ENCODE results near the gene SSTR4.
"Not testable (repeated sequence)": the region's sequence is repeated elsewhere in the genome, so short reads cannot be mapped to it uniquely, and the experiment has no call there.

SSTR4 gene, protein sequence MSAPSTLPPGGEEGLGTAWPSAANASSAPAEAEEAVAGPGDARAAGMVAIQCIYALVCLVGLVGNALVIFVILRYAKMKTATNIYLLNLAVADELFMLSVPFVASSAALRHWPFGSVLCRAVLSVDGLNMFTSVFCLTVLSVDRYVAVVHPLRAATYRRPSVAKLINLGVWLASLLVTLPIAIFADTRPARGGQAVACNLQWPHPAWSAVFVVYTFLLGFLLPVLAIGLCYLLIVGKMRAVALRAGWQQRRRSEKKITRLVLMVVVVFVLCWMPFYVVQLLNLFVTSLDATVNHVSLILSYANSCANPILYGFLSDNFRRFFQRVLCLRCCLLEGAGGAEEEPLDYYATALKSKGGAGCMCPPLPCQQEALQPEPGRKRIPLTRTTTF

DNA sequence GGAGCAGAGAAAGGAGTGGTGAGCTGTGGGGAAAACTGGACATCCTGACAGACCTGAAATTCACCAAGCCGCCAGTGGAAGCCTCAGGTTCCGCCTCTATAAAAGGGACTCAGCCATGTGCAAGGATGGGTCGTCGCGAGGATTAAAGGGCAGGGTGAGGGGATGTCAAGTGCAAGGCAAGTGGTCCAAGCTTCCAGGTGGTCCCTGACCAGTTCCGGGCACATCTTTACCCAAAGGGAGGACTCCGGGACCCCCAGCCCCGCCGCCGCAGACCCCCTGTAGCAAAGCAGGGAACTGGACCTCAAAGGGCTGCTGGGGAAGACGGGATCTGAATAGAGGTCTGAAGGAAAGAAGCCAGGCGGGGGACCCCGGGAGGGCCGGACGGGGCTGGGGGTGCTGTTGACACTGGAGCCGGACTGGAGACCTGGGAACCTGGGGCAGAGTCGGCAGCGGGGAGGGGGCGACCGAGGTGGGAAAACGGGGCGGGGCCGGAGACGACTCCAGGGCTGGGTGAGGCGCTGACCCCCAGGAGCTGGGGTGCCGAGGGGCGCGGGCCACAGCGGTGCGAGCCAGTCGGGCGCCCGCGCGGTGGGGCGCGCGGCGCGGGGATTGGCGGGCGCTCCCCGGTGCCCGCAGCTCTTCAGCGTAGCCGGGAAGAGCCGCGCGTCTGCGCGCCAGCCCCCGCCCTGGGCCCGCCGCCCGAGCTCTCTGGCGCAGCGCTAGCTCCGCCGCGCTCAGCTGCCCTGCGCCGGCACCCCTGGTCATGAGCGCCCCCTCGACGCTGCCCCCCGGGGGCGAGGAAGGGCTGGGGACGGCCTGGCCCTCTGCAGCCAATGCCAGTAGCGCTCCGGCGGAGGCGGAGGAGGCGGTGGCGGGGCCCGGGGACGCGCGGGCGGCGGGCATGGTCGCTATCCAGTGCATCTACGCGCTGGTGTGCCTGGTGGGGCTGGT, at the start of gene SSTR4:
Gene SSTR4, plus strand, starts transcription at position 592 of the 951 bp plus-strand sequence. Its CDS starts 172 bp downstream, at position 764.
- DNase-seq (no peak), ATAC-seq (no peak)
- Mint-ChIP-seq H3K27ac (no peak within 1 kb of the TSS), H3K9me3 (no peaks in the 10 kb centered on the region), H3K4me1 (no peaks in the 10 kb centered on the region), H3K36me3 (ENCODE audit: low read depth) (no peaks in the 10 kb centered on the region), H3K27me3 (peaks cover 19% of the 10 kb centered on the region), H3K4me3 (no peak within 1 kb of the TSS)

DNA sequence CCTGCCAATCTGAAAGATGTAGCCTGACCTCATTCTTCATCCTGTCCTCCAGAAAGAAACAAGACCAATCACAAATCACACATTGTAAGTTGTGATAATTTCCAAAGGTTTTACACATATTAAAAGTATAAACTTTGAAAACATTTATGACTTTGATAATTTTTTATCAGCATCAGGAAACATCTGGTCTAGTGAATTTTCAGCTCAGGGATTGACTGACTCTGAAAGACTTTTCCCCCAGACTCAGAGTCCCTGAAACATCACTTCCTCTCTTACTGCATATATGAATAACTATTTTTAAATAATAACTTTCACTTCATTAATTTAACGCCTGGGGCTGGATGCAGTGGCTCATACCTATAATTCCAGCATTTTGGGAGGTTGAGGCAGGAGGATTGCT, 48.5 kb upstream of the SSTR4 start:
- no peak overlapping the region for H3K4me3 Mint-ChIP-seq
- ATAC-seq, result no peak
- H3K27me3 Mint-ChIP-seq, result peaks cover 4% of the 10 kb centered on the region
- H3K9me3 Mint-ChIP-seq, result no peaks in the 10 kb centered on the region
- H3K4me1 Mint-ChIP-seq, result no peaks in the 10 kb centered on the region
- no peak for DNase-seq
- no peak overlapping the region for H3K27ac Mint-ChIP-seq
- no peaks in the 10 kb centered on the region for H3K36me3 Mint-ChIP-seq (ENCODE audit: low read depth)

DNA sequence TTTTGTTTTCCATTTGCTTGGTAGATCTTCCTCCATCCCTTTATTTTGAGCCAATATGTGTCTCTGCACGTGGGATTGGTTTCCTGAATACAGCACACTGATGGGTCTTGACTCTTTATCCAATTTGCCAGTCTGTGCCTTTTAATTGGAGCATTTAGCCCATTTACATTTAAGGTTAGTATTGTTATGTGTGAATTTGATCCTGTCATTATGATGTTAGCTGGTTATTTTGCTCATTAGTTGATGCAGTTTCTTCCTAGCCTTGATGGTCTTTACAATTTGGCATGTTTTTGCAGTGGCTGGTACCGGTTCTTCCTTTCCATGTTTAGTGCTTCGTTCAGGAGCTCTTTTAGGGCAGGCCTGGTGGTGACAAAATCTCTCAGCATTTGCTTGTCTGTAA, 43.7 kb upstream of the SSTR4 start:
- H3K27me3 Mint-ChIP-seq; H3K9me3 Mint-ChIP-seq; H3K4me3 Mint-ChIP-seq; H3K27ac Mint-ChIP-seq; H3K4me1 Mint-ChIP-seq; ATAC-seq; H3K36me3 Mint-ChIP-seq (ENCODE audit: low read depth); DNase-seq: not testable (repeated sequence)

DNA sequence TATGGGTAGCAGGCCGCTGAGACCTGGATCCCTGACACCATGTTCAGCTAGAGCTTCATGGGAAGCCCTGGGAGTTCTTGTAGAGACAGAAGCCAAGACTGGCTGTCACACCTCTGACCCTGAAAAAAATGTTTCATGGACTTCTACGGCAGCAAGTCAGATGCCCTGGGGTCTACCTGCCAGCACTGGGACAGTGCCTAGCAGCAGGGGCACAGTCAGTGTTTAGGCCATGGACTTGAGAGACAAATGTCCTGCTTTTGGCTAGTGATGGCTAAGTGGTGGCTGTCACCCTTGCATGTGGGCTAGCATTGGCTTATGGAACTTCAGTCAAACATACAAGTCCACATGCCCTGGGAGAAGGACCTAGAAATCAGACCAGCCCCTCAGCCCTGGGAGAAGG, 41.3 kb upstream of the SSTR4 start:
- DNase-seq (no peak), ATAC-seq (no peak)
- H3K9me3 Mint-ChIP-seq, result peaks cover 4% of the 10 kb centered on the region
- no peak overlapping the region for H3K27ac Mint-ChIP-seq
- no peaks in the 10 kb centered on the region for H3K36me3 Mint-ChIP-seq (ENCODE audit: low read depth)
- H3K4me3 Mint-ChIP-seq, result no peak overlapping the region
- H3K4me1 Mint-ChIP-seq, result no peaks in the 10 kb centered on the region
- peaks cover 3% of the 10 kb centered on the region for H3K27me3 Mint-ChIP-seq

DNA sequence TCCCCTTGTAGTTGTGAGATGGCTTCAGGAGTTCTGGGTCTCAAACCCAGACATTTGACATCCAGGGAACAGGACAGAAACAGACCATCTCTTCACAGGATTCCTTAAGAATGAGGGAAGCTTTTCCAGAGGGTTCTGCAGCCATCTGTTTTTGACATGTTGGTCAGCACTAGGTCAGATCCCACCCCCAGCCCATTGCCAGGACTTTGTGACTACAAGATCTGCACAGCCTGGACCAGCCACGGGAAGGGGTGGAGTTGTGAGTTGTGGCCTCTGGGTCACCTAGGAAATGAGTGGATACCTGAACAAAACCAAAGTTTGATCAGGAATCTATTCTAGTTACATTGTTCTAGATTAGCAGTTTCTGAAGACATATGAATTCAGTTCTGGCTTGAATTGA, 39.2 kb upstream of the SSTR4 start:
- DNase-seq, result no peak
- H3K36me3 Mint-ChIP-seq (ENCODE audit: low read depth), result no peaks in the 10 kb centered on the region
- no peak for ATAC-seq
- peaks cover 3% of the 10 kb centered on the region for H3K27me3 Mint-ChIP-seq
- no peak overlapping the region for H3K4me3 Mint-ChIP-seq
- no peak overlapping the region for H3K27ac Mint-ChIP-seq
- peaks cover 4% of the 10 kb centered on the region for H3K9me3 Mint-ChIP-seq
- no peaks in the 10 kb centered on the region for H3K4me1 Mint-ChIP-seq

DNA sequence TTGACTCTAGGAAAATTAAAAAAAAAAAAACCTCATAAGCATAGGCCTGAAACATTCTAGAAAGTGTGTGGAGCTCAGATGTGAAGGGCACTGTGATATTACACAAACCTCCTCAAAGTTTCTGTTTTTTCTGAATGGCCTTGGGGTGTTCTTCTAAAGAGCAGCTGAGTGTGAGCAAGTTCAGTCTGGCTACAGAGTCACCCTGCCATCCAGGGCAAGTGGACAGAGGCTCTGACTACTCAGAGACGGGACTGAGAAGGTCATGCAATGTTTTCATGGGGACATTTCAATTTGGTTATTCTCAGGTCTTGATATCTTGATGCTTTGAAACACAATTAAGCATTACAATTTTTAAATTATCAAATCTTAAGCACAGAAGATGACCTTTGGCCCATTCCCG, 36.6 kb upstream of the SSTR4 start:
- no peaks in the 10 kb centered on the region for H3K36me3 Mint-ChIP-seq (ENCODE audit: low read depth)
- no peak for DNase-seq
- H3K27ac Mint-ChIP-seq, result no peak overlapping the region
- no peaks in the 10 kb centered on the region for H3K9me3 Mint-ChIP-seq
- peaks cover 3% of the 10 kb centered on the region for H3K27me3 Mint-ChIP-seq
- no peaks in the 10 kb centered on the region for H3K4me1 Mint-ChIP-seq
- ATAC-seq, result no peak
- no peak overlapping the region for H3K4me3 Mint-ChIP-seq

DNA sequence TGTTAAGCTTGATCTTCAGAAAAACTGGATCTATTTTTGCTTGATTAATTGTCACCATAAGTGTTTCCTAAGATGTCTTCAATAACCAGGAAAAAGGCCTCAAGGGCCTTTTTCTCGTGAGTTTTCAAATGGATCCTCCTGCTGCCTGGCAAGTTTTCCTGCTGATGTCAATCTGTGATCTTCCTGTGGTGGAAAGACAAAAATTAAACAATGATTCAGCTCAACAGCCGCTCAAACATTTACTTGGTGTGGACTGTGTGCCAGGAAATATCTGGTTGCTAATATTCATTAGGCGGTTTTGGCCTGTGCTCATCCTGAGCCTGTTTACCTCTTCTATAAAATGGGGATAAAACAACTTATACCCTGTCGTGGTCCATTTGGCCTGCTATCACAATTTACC, 35.4 kb upstream of the SSTR4 start:
- H3K4me1 Mint-ChIP-seq, result no peaks in the 10 kb centered on the region
- ATAC-seq (no peak), DNase-seq (no peak)
- no peaks in the 10 kb centered on the region for H3K36me3 Mint-ChIP-seq (ENCODE audit: low read depth)
- no peak overlapping the region for H3K27ac Mint-ChIP-seq
- H3K9me3 Mint-ChIP-seq, result no peaks in the 10 kb centered on the region
- H3K27me3 Mint-ChIP-seq, result peaks cover 3% of the 10 kb centered on the region
- no peak overlapping the region for H3K4me3 Mint-ChIP-seq

DNA sequence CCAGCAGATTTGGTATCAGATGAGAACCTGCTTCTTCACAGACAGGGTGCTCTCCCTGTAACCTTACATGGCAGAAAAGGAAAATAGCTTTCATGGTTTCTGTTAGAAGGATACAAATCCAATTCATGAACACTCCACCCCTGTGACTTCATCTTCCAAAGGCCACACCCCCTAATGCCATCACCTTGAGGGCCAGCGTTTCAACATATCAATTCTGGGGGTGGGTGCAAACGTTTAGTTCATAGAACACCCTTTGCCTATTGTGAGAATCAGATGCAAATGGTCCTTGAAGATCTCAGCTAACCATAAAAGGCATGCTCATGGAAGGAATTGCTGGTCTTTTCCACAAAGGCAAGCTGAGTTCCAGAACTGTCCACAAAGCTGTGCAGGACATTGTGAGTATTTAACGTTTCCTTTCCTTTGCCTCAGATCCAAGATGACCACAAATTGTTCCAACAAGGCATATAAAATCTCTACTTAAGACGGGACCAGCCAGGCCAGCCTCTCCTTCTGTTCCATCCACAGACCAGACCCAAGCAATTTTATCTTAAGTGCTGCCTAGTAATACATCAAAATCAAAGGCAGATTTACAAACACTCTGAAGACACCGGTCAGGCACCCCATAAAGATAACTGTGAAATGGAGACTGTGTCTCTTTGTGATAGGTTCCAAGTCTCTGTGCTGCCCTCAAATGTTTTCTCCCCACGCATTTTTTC, 34.7 kb upstream of the SSTR4 start:
- no peaks in the 10 kb centered on the region for H3K9me3 Mint-ChIP-seq
- H3K4me1 Mint-ChIP-seq, result no peaks in the 10 kb centered on the region
- ATAC-seq, result no peak
- peaks cover 3% of the 10 kb centered on the region for H3K27me3 Mint-ChIP-seq
- no peaks in the 10 kb centered on the region for H3K36me3 Mint-ChIP-seq (ENCODE audit: low read depth)
- no peak overlapping the region for H3K4me3 Mint-ChIP-seq
- no peak overlapping the region for H3K27ac Mint-ChIP-seq
- no peak for DNase-seq

DNA sequence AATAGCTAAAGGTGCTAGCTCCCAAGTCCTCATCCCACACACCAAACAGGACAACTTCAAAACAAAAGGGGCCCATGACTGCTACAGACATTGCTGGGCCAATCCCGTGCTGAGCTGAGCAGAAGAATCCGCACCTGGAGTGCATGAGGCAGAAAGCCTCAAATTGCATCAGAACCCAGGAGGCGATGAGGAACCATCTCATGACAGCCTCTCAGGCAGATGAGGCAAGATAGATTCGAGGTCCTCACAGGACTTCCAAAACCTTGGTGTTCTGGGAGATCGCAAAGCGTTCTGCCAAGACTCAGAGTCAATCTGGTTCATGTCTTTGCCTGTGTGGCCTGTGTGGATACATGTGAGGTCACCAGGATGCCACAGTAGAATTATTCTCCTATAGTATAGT, 32.8 kb upstream of the SSTR4 start:
- Mint-ChIP-seq H3K4me3 (no peak overlapping the region), H3K4me1 (no peaks in the 10 kb centered on the region), H3K27me3 (peaks cover 3% of the 10 kb centered on the region), H3K36me3 (ENCODE audit: low read depth) (no peaks in the 10 kb centered on the region), H3K27ac (no peak overlapping the region), H3K9me3 (no peaks in the 10 kb centered on the region)
- no peak for DNase-seq
- ATAC-seq, result no peak

DNA sequence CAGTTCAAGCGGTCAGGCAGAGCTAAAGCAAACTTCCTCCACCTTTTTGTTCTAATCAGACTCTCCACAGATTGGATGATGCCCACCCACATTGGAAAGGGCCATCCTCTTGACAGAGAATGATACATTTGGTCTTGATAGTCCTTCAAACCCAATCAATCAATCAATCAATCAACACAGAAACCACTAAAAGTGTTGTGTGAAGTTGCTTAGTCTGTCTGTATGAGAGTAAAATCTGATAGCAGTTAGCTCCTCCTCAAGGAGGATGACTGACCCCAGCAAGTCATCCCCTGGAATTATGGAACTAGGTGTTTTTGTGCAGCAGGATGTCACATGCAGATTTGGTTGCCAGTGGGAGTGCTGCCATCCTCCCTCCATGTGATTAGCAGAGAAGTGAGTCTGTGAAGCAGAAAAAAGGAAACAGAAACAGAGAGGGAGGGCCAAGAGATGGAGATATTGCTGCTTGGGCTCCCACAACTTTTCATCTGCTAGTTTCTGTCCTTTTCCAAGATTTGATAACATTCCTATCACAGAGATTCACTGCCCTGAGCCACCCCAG, 32.0 kb upstream of the SSTR4 start:
- ATAC-seq, result no peak
- H3K36me3 Mint-ChIP-seq (ENCODE audit: low read depth), result no peaks in the 10 kb centered on the region
- no peak overlapping the region for H3K4me3 Mint-ChIP-seq
- H3K9me3 Mint-ChIP-seq, result no peaks in the 10 kb centered on the region
- no peak overlapping the region for H3K27ac Mint-ChIP-seq
- H3K4me1 Mint-ChIP-seq, result no peaks in the 10 kb centered on the region
- H3K27me3 Mint-ChIP-seq, result no peaks in the 10 kb centered on the region
- no peak for DNase-seq

DNA sequence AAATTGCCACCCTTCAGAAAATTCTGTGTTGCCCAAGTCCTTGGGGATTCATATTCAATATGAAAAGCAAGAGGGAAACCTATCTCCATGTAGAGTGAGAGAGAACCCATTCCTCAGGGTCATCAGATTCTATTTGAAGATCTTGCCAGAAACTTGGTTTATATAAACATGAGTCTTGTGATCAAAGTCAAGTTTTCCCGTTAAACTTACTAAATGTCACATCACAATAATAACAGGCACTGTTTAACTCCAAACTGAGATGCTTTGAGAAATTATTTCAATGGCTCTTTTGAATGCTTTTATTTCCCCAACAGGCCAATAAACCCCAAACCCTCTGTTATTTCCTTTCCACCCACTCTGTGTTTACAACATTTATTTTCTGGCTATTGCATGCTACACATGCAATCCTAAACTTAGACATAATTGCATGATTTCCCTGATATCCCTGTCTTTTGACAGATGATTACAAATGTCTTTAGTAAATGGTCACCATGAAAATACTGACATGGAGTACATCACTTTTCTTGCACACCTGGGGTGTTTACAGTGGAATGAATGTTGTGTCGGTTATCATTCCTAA, 31.1 kb upstream of the SSTR4 start:
- Mint-ChIP-seq H3K36me3 (ENCODE audit: low read depth) (no peaks in the 10 kb centered on the region), H3K4me3 (no peak overlapping the region), H3K9me3 (no peaks in the 10 kb centered on the region), H3K27me3 (no peaks in the 10 kb centered on the region), H3K27ac (no peak overlapping the region), H3K4me1 (no peaks in the 10 kb centered on the region)
- DNase-seq (no peak), ATAC-seq (no peak)

DNA sequence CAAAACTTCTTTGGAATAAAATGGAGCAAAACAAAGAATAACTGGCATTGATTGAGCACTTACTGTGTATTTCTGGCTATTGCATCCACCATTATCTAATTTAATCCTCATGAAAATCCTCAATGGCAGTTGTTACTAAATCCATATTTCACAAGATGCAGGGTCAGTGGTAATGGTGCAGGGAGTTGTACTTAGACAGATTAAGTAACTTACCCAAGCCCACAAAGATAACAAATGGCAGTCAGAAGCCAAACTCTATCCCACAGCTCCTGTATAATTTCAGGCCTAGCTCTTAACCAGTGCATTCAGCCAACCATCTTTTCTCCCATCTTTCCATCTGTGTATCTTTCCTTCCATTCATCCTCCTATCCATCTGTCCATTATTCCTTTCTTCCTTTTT, 29.3 kb upstream of the SSTR4 start:
- Mint-ChIP-seq H3K4me3 (no peak overlapping the region), H3K9me3 (no peaks in the 10 kb centered on the region), H3K36me3 (ENCODE audit: low read depth) (no peaks in the 10 kb centered on the region), H3K27me3 (no peaks in the 10 kb centered on the region), H3K27ac (no peak overlapping the region), H3K4me1 (no peaks in the 10 kb centered on the region)
- ATAC-seq (no peak), DNase-seq (no peak)

DNA sequence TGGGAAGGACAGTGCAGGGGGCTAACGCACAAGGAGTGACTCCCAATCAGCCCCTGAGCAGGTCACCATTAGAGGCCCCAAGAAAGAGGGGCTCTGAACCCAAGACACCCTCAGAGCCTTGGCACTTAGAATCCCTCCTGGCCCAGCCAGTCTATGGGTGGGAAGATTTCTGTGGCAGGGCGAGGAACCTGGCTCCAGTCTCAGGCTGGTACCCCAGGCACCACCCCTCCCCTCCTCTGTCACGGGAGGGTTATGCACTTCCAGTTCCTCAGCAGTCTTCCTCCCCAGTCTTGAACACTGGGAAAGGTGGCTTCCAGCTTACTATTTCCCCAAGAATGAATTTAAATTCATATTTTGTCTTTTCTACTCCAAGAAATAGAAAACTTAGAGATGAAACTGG, 27.6 kb upstream of the SSTR4 start:
- Mint-ChIP-seq H3K27me3 (no peaks in the 10 kb centered on the region), H3K36me3 (ENCODE audit: low read depth) (no peaks in the 10 kb centered on the region), H3K4me3 (no peak overlapping the region), H3K9me3 (no peaks in the 10 kb centered on the region), H3K27ac (no peak overlapping the region), H3K4me1 (no peaks in the 10 kb centered on the region)
- no peak for ATAC-seq
- no peak for DNase-seq
